HCT116 (cell line): ENCODE results near the gene ARHGAP31. TPM values are rescaled to one million over a fixed set of nuclear protein-coding genes. Genes with fewer than 3 reads are reported as not detected.

ENCODE experiments used
- ATAC-seq: fragments of 200-7000 bp; cut with Tn5 transposase; 2 replicates; pipeline ENCODE4 v1.9.1; 2020; ENCODE audit warnings: mild to moderate bottlenecking, moderate library complexity
- BruUV-seq: library from RNA; stranded (reverse); fragments of 400-500 nt; replicated peaks from 2 replicates; lab custom pipeline; 2021; lab: Mats Ljungman, UMichigan
- CTCF ChIA-PET: fragments of 300-600 bp; sonication (Branson Sonifier 250); formaldehyde crosslinking; loops from one replicate; lab custom pipeline; 2021; ENCODE audit warnings: antibody characterized with exemption; lab: Charles Lee
- POLR2A ChIA-PET: fragments of 300-600, 350-600 bp; sonication (Branson Sonifier 250); formaldehyde crosslinking; loops from one replicate; lab custom pipeline; 2021; ENCODE audit warnings: antibody characterized with exemption; lab: Charles Lee
- RAD21 ChIA-PET, 2 experiments: fragments of 300-600 bp; sonication (Branson Sonifier 250); formaldehyde crosslinking; loops; one replicate each; lab custom pipeline; 2023; ENCODE audit warnings: low total read pairs in 2 of 2; ENCODE audit not compliant: uncharacterized antibody in 2 of 2, unreplicated experiment in 2 of 2, low non-redundant PET in 1 of 2; lab: Charles Lee
- DNase-seq: peaks from one replicate; pipeline ENCODE4 v3.0.0-alpha.2; 2010; ENCODE audit warnings: low read depth, low spot score
- H2AFZ ChIP-seq: fragments of 200-600 bp; shearing (Covaris generic), sonication (generic); 2 replicates; pipeline ENCODE4 v1.6.1; 2017; ENCODE audit warnings: low read depth, mixed run types, mixed read lengths, antibody characterized with exemption, low read length; ENCODE audit not compliant: poor library complexity, severe bottlenecking
- H3K27ac ChIP-seq: 2 replicates; pipeline ENCODE4 v1.5.1; 2012; ENCODE audit warnings: low read depth, low read length
- H3K27me3 ChIP-seq: fragments of 200-600 bp; sonication (generic); 2 replicates; pipeline ENCODE4 v1.6.1; 2016; ENCODE audit warnings: mixed run types, low read length, mixed read lengths; ENCODE audit not compliant: insufficient read depth
- H3K36me3 ChIP-seq, 2 experiments: fragments of 200-500 bp in 1 of 2; fragments of 200-600 bp in 1 of 2; sonication (Bioruptor generic) in 1 of 2; sonication (generic) in 1 of 2; 2 replicates each; pipeline versions ENCODE4 v1.5.1 to v1.6.1; 2014 to 2016; ENCODE audit warnings: low read length in 2 of 2, inconsistent platforms in 1 of 2, mixed read lengths in 1 of 2, mixed run types in 1 of 2; ENCODE audit not compliant: insufficient read depth in 2 of 2, control insufficient read depth in 1 of 2
- H3K4me1 ChIP-seq, 2 experiments: fragments of 200-600 bp in 1 of 2; sonication (generic) in 1 of 2; 2 replicates each; pipeline versions ENCODE4 v1.5.1 to v1.6.1; 2012 to 2017; ENCODE audit warnings: low read length in 2 of 2, inconsistent platforms in 1 of 2, mild to moderate bottlenecking in 1 of 2, mixed read lengths in 1 of 2, mixed run types in 1 of 2, moderate library complexity in 1 of 2; ENCODE audit not compliant: insufficient read depth in 2 of 2, control insufficient read depth in 1 of 2
- H3K4me2 ChIP-seq: fragments of 200-600 bp; sonication (generic); 2 replicates; pipeline ENCODE4 v1.6.1; 2017; ENCODE audit warnings: mixed run types, low read length, mixed read lengths
- H3K4me3 ChIP-seq, 2 experiments: fragments of 200-600 bp in 1 of 2; sonication (generic) in 1 of 2; replicated peaks in 1 of 2; 2 replicates each; pipeline ENCODE4 v1.5.1; 2011 to 2016; ENCODE audit warnings: low read length in 2 of 2, control low read depth in 1 of 2, low read depth in 1 of 2, mild to moderate bottlenecking in 1 of 2, mixed read lengths in 1 of 2, mixed run types in 1 of 2
- H3K79me2 ChIP-seq: fragments of 200-600 bp; sonication (generic); 2 replicates; pipeline ENCODE4 v1.6.1; 2017; ENCODE audit warnings: mild to moderate bottlenecking, mixed run types, low read length, moderate library complexity, mixed read lengths; ENCODE audit not compliant: insufficient read depth
- H3K9ac ChIP-seq: fragments of 200-600 bp; sonication (generic); 2 replicates; pipeline ENCODE4 v1.6.1; 2016; ENCODE audit warnings: low read length, mixed read lengths
- H3K9me2 ChIP-seq: fragments of 200-600 bp; sonication (generic), shearing (Covaris generic); 2 replicates; pipeline ENCODE4 v1.6.1; 2017; ENCODE audit warnings: mixed run types, mild to moderate bottlenecking, moderate library complexity; ENCODE audit not compliant: insufficient read depth
- H3K9me3 ChIP-seq, 2 experiments: fragments of 200-500 bp in 1 of 2; fragments of 200-600 bp in 1 of 2; sonication (Bioruptor generic) in 1 of 2; sonication (generic) in 1 of 2; 2 replicates each; pipeline ENCODE4 v1.6.1; 2014 to 2017; ENCODE audit warnings: low read length in 2 of 2, mixed read lengths in 2 of 2, inconsistent platforms in 1 of 2, low read depth in 1 of 2, mild to moderate bottlenecking in 1 of 2, mixed run types in 1 of 2, moderate library complexity in 1 of 2; ENCODE audit not compliant: control insufficient read depth in 1 of 2, insufficient read depth in 1 of 2
- H4K20me1 ChIP-seq: fragments of 200-600 bp; sonication (generic), shearing (Covaris generic); 2 replicates; pipeline ENCODE4 v1.6.1; 2017; ENCODE audit warnings: mixed run types, mild to moderate bottlenecking, moderate library complexity; ENCODE audit not compliant: insufficient read depth
- ATF3 ChIP-seq: IDR thresholded peaks from 2 replicates; pipeline ENCODE4 v1.6.1; 2012
- CBX3 ChIP-seq: IDR thresholded peaks from 2 replicates; pipeline ENCODE4 v1.6.1; 2012; ENCODE audit warnings: low read depth
- CEBPB ChIP-seq: IDR thresholded peaks from 2 replicates; pipeline ENCODE4 v1.6.1; 2012; ENCODE audit warnings: low read depth
- ELF1 ChIP-seq: IDR thresholded peaks from 2 replicates; pipeline ENCODE4 v1.6.1; 2012; ENCODE audit warnings: low read depth, borderline replicate concordance
- EZH2 ChIP-seq: fragments of 200-600 bp; sonication (generic); IDR thresholded peaks from 2 replicates; pipeline ENCODE4 v1.6.1; 2017; ENCODE audit warnings: antibody characterized with exemption, mixed run types
- FOSL1 ChIP-seq: IDR thresholded peaks from 2 replicates; pipeline ENCODE4 v1.6.1; 2012; ENCODE audit warnings: low read depth
- JUND ChIP-seq: IDR thresholded peaks from 2 replicates; pipeline ENCODE4 v1.6.1; 2012
- MAX ChIP-seq: IDR thresholded peaks from 2 replicates; pipeline ENCODE4 v1.6.1; 2012
- POLR2A ChIP-seq: IDR thresholded peaks from 2 replicates; pipeline ENCODE4 v1.7.0; 2011; ENCODE audit warnings: borderline replicate concordance; ENCODE audit not compliant: insufficient read depth, insufficient read length; ENCODE audit errors: extremely low read depth
- RAD21 ChIP-seq: IDR thresholded peaks from 2 replicates; pipeline ENCODE4 v1.6.1; 2012; ENCODE audit warnings: low read depth, mild to moderate bottlenecking
- REST ChIP-seq: IDR thresholded peaks from 2 replicates; pipeline ENCODE4 v1.6.1; 2012; ENCODE audit warnings: low read depth
- SIN3A ChIP-seq: IDR thresholded peaks from 2 replicates; pipeline ENCODE4 v1.6.1; 2012; ENCODE audit warnings: low read depth
- SRF ChIP-seq: IDR thresholded peaks from 2 replicates; pipeline ENCODE4 v1.6.1; 2012; ENCODE audit warnings: low read depth
- TCF7L2 ChIP-seq: IDR thresholded peaks from 2 replicates; pipeline ENCODE4 v1.7.0; 2011; ENCODE audit warnings: borderline replicate concordance, inconsistent platforms; ENCODE audit not compliant: insufficient read depth, insufficient read length; ENCODE audit errors: extremely low read depth
- YY1 ChIP-seq: IDR thresholded peaks from 2 replicates; pipeline ENCODE4 v1.6.1; 2011; ENCODE audit warnings: low read length, low read depth, moderate library complexity, mild to moderate bottlenecking; ENCODE audit not compliant: insufficient replicate concordance; ENCODE audit errors: extremely low read depth
- ZBTB33 ChIP-seq: IDR thresholded peaks from 2 replicates; pipeline ENCODE4 v1.6.1; 2011; ENCODE audit warnings: mild to moderate bottlenecking, low read length, moderate library complexity; ENCODE audit not compliant: insufficient replicate concordance; ENCODE audit errors: extremely low read depth
- ZFX ChIP-seq: fragments of 450-650 bp; IDR thresholded peaks from 2 replicates; pipeline ENCODE4 v1.6.1; 2017
- ZNF274 ChIP-seq: fragments of 200-500 bp; sonication (Bioruptor generic); IDR thresholded peaks from 2 replicates; pipeline ENCODE4 v1.6.1; 2014; ENCODE audit warnings: mild to moderate bottlenecking, low read depth, low read length, inconsistent platforms
- intact Hi-C: fragments of 100-400 bp; cut with micrococcal nuclease; formaldehyde crosslinking; loops from 2 replicates; pipeline ENCODE4 v1.10.0; 2022
- total RNA-seq: library from RNA; stranded (reverse); gene quantifications from one replicate; pipeline ENCODE4 v1.2.1, GENCODE V29; 2021; ENCODE audit not compliant: unreplicated experiment

Gene ARHGAP31
- total RNA-seq, 1 experiment from 2014 or later = 0.93 TPM

- TF ChIP-seq REST (no peak), ELF1 (no peak), POLR2A (no peak), ATF3 (no peak), MAX (no peak)
- TF ChIP-seq, all 23 proteins: peak for 0
These were observed 39.8 kb downstream of the ARHGAP31 start (continued) for GRCh38 chr3:119333773-119334509.

GRCh38 chr3:119336823-119337222 is 42.6 kb downstream of the ARHGAP31 start:
- no peak overlapping the region for H2AFZ ChIP-seq
- H3K79me2 ChIP-seq = no peaks in the 10 kb centered on the region
- ATAC-seq (no peak), DNase-seq (no peak)
- H3K9me3 ChIP-seq = no peaks in the 10 kb centered on the region
- no peak overlapping the region for H3K4me3 ChIP-seq
- no peaks in the 10 kb centered on the region for H3K9me2 ChIP-seq
- H3K4me1 ChIP-seq = no peaks in the 10 kb centered on the region
- H3K36me3 ChIP-seq = no peaks in the 10 kb centered on the region
- RAD21 ChIA-PET = no interaction called here
- POLR2A ChIA-PET = no interaction called here
- H4K20me1 ChIP-seq = no peaks in the 10 kb centered on the region
- H3K27ac ChIP-seq = no peak overlapping the region
- CTCF ChIA-PET = no interaction called here
- H3K4me2 ChIP-seq = no peak overlapping the region
- H3K9ac ChIP-seq = no peak overlapping the region
- intact Hi-C loops = no loop called here
- BruUV-seq = no TSS peak
- H3K27me3 ChIP-seq = no peaks in the 10 kb centered on the region
- TF ChIP-seq FOSL1 (no peak), CEBPB (no peak), ZFX (no peak), EZH2 (no peak), SRF (no peak), TCF7L2 (no peak), YY1 (no peak), JUND (no peak), SIN3A (no peak), CBX3 (no peak), ZBTB33 (no peak), RAD21 (no peak), ZNF274 (no peak)
